ENCODE measurements around the gene PRKCQ.

- TF ChIP-seq, protein P1, sequence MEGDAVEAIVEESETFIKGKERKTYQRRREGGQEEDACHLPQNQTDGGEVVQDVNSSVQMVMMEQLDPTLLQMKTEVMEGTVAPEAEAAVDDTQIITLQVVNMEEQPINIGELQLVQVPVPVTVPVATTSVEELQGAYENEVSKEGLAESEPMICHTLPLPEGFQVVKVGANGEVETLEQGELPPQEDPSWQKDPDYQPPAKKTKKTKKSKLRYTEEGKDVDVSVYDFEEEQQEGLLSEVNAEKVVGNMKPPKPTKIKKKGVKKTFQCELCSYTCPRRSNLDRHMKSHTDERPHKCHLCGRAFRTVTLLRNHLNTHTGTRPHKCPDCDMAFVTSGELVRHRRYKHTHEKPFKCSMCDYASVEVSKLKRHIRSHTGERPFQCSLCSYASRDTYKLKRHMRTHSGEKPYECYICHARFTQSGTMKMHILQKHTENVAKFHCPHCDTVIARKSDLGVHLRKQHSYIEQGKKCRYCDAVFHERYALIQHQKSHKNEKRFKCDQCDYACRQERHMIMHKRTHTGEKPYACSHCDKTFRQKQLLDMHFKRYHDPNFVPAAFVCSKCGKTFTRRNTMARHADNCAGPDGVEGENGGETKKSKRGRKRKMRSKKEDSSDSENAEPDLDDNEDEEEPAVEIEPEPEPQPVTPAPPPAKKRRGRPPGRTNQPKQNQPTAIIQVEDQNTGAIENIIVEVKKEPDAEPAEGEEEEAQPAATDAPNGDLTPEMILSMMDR (IDR thresholded peaks at IDR 0.05; ENCODE audit: low read depth, low read length): no peak
- TF ChIP-seq POLR2A (IDR thresholded peaks at IDR 0.05; ENCODE audit: extremely low read depth, insufficient read length) (no peak), MYC (IDR thresholded peaks at IDR 0.05; ENCODE audit: low read depth, low read length) (no peak)
Measured at GRCh38 chr10:6492896-6493295, 87.2 kb downstream of the PRKCQ start.
